HG03565 (cell line): ENCODE results near the gene LAMA3.

ENCODE experiments used
- ATAC-seq: cut with Tn5 transposase; IDR thresholded peaks from one replicate; pipeline ENCODE4 v1.9.1; 2021; ENCODE audit warnings: mild to moderate bottlenecking, moderate library complexity; ENCODE audit not compliant: unreplicated experiment

The LAMA3 gene, protein sequence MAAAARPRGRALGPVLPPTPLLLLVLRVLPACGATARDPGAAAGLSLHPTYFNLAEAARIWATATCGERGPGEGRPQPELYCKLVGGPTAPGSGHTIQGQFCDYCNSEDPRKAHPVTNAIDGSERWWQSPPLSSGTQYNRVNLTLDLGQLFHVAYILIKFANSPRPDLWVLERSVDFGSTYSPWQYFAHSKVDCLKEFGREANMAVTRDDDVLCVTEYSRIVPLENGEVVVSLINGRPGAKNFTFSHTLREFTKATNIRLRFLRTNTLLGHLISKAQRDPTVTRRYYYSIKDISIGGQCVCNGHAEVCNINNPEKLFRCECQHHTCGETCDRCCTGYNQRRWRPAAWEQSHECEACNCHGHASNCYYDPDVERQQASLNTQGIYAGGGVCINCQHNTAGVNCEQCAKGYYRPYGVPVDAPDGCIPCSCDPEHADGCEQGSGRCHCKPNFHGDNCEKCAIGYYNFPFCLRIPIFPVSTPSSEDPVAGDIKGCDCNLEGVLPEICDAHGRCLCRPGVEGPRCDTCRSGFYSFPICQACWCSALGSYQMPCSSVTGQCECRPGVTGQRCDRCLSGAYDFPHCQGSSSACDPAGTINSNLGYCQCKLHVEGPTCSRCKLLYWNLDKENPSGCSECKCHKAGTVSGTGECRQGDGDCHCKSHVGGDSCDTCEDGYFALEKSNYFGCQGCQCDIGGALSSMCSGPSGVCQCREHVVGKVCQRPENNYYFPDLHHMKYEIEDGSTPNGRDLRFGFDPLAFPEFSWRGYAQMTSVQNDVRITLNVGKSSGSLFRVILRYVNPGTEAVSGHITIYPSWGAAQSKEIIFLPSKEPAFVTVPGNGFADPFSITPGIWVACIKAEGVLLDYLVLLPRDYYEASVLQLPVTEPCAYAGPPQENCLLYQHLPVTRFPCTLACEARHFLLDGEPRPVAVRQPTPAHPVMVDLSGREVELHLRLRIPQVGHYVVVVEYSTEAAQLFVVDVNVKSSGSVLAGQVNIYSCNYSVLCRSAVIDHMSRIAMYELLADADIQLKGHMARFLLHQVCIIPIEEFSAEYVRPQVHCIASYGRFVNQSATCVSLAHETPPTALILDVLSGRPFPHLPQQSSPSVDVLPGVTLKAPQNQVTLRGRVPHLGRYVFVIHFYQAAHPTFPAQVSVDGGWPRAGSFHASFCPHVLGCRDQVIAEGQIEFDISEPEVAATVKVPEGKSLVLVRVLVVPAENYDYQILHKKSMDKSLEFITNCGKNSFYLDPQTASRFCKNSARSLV (N-terminal part only)

DNA sequence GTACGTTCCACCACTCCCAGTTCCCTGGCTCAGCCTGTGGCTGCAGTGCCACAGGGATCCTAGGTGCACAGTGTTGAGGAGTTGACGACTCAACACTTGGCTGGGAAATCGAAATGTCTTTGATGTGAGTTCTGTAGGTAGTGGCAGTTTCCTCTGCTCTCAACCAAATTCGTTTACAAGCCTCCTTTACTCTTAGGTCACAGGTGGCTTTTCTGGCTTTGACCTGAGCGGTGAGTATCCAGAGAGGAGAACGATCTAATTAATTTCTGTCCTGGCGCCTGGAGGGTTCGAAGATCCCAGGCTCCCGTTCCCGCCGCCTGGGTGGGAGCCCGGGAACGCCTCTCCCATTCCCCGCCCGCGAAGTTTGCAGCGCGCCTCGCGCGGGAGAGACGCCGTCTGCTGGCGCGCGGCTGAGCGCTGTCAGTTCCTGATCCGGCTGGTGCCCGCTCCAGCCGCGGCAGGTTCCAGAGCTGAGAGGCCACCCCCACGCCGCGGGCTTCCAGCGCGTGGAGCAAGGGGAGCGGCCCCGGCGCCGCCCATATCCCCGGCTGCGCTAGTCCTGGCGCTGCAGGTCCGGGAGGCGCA, at the start of gene LAMA3:
Gene LAMA3, plus strand, starts transcription at position 423 of the 585 bp plus-strand sequence. CDS start 231 bp downstream, outside the sequence.
- ATAC-seq, result no peak

DNA sequence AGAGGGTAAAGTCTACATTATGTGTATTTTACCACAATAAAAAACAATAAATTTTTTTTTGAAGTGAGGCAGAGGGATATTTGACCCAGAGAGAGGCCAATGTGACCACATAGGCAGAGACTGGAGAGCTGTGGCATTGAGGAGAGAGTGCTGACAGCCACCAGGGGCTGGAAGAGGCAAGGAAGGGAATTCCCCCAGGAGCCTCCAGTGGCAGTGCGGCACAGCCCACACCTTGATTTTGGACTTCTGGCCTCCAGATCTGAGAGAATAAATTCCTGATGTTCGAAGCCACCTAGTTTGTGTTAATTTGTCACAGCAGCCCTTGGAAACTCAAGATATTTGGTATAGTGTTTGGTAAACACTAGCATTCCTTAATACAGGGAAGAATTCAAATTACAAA, 49.2 kb upstream of the LAMA3 start:
- ATAC-seq, result no peak

DNA sequence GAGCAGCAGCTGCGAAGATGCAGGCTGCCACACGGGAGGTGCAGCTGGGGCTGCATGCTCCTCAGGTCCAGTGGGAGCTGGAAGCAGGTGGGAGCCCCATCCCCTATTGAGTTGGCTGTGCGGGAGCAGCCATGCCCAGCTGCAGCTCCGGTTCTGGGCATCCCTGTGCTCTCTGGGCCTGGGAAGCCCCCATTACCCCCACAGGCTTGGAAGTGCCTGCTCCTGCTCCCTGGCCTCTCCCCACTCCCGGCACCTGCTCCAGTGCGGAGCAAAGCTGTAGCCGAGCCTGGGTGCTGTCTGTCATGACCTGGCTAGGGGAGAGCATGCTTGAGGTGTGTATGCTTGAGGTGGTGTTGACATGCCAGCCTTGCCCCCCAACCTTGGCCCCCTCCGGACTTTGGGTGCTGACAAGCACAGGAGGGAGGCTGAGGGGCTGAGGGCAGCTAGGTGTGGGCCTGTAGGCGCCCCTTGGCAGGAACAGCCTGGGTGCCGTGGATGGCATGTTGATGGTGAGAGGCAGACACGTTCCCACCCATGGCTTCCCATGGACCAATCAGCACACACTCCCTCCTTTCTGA, 48.0 kb upstream of the LAMA3 start:
- no peak for ATAC-seq

DNA sequence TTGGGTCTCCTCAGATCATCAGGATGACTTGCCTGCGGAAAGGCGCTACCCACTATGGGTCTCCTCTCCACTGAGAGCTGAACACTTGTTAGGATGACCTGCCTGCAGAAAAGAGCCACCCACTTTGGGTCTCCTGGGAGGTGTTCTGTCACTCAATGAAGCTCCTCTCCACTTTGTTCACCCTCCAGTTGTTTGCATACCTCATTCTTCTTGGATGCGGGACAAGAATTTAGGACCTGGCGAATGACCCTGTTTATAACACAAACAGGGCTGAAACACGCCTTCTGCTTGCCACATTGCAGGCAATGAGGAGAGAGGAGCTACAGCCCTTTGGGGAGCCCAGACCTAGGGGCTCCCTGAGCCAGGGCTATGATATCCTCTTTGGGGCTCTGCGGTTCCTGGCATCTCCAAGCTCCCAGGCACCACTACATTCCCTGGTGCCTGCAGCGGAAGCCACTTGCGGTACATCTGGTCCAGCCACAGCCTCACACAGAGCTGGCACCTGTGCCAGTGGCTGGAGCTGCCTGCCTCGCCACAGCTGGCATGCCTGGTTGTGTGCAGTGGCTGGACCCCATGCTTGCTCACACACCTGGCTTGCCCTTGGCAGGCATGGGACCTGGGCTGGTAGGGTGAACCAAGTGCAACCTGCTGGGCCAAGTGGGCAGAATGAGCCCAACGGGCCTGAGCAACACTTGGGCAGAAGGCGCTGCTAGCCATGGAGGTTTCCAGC, 47.2 kb upstream of the LAMA3 start:
- ATAC-seq, result no peak

DNA sequence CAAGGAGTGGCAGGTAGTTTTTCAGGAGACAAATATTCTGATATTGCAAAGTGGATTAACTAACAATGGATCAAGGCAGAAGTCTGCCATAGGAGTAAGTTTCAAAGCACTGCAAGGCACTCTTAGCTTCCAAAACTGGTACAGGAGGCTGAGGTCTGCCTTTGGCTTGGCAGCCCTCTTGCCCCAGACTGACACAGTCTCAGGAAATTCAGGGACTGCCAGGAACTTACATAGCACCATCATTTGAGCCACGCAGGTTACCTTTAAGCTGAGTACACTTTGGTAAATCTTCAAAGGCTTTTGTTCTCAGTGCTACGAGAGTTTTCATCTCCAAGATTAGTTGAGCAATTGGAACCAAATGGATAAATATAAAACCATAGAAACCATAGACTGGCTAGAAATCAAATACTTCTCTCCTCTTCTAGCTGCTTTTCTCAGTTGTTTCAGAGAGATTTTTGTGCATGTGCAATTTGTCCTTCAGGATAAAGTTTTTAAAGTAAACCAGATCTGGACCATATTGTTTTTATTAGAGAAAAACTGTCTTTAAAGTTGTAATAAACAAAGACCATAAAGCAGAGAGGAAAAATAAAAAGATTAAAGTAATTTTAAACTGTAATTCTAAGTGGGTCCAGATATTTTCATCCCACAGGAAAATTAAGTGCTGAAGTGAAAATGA, 45.3 kb upstream of the LAMA3 start:
- no peak for ATAC-seq

DNA sequence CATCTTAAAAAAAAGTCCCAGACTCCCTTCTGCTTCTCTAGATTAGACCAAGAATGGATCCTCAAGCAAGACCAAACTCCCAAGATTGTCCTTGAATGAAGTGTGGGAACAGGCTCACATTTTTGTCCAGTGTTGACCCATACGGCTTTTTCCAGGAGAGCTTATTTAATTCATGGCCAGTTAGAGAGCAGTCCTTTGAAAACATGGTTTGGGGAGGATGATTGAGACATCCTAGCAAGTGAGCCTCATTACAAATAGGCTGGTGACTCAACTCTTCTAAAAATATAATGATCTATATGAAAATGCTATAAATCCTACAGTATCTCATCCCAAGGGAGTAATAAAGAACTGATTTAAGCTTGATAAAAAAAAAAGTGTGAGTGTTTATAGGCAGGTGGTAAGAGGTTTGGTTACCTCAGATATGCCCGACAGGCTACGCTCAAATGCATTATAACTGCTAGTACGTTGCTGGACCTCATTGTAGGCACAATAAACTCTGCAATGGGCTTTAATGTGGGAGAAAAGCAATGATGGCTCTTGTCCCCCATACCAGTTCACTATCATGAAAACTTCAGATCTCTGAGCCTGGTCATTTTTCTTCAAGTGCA, 43.6 kb upstream of the LAMA3 start:
- ATAC-seq, result no peak

DNA sequence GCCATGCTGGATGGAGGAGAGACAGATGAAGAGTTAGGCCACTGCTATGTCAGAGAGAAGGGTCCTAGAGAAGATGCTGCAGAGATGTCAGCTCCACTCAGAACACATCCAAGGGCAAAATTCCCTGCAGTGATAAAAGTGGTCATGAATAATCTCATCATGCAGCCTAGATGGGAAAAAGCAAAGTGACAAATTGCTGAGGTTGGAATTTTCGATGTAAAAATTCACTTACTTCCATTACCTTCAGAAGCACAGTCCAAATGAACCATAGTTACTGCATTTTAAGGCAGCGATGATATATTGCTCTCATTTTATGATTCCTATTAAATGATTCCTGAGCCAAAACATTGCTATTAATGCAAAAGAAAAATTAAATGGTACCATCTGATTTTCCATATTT, 43.0 kb upstream of the LAMA3 start:
- ATAC-seq, result no peak

DNA sequence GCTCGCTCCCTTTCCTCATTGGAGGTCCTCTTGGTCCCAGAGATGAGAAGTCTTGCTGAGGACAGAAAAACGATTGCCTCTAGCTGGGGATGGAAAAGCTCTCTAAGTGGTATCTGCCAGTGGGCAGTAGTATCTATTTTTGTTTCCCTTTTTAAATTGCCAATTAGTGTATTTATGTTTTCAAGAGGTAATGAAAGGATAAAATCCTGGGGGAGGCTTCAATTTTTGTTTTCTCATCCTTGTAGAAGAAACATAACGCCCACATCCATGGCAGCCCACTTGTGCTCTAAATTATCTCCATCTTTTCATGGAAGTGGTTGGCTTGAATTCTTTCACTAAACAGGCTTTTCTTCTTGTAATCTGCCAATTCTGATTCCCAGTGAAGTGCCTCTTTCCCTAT, 40.8 kb upstream of the LAMA3 start:
- no peak for ATAC-seq

DNA sequence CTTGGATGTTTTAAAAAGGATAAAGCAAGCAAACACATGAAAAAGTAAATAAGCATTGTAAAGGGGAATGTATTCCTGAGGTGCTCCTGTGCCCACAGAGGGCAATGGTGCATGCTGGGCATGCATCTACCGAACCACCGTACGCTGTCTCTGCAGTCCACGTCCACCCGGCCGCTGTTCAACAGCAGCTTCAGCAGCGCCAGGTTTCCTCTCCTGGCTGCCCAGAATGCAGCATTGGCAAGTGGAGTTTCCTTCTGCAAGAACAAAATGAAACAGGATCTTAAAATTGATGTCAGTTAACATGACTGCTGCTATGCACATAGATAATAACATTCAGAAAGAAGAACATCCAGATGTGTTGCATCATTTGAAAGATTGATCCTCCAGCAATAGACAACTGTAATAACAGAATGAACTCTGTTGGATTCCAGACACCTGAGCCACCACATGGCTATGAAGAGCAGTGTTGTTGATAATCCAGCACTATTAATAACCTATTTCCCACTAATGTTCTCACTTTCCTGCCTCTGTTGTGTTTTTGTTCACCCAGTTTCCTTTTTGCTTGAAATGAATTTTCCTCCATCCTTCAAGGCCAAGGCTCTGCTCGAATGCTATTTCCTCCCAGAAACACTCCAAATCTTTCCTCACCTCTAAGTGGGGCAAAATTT, 40.2 kb upstream of the LAMA3 start:
- no peak for ATAC-seq

DNA sequence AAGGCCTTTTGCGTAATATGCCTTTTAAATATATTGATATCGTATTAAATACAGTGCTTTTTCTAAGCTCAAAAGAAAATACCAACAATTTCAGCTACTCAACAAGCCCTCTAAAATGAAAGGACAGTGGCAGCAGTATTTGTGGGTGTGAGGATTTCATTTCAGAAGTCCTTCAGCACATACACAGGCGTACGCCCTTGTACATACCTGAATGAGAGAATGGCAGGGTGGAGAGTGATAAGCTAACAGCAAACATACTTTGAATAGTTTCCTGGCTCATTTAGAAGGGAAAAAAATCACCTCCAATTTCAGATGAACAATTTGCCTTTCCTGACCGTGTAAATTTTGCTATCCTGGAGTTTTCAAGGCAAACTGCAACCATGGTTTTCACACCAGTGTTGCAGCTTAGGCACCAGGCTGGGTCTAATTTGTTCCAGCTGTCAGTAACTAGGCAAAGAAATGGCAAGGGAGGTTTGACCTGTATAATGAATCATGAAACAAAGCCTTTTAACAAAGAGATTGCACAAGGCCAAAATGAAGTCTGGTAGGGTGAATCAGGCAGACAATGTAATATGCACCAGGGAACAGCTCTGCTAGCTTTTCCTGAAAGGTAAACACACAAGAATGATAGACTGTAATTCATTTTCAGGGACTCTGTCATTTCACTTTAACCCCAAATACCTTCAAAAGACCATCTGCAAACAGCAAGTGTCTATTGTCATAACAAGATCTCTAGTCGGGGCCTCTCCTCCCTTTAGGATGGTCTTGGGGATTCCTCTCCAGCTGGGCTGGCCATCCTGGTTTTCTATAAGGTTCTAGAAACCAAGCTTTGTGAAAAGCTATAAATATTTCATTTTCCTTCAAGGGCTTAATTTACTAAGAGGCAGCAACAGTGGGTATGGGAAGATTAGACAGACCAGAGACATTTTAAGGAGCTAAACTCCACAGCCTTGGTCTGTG, 38.0 kb upstream of the LAMA3 start:
- ATAC-seq, result no peak

DNA sequence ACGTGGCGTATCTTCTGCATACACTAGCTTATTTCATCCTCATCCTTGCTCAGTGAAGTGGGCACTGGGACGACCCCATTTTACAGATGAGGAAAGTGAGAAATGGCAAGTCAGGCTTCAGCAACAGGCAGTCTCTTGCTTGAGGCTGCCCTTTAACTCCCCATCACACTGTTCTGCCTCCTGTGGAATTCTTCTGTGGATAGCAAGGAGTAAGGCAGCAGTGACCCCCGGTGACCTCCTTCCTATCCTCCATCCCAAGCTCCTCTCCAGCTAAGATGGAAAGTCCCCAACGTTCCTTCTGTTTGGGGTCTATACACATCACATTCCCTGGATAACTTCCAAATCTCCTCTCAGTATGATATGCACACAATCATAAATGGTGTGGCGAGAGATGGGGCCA, 37.0 kb upstream of the LAMA3 start:
- ATAC-seq, result no peak

DNA sequence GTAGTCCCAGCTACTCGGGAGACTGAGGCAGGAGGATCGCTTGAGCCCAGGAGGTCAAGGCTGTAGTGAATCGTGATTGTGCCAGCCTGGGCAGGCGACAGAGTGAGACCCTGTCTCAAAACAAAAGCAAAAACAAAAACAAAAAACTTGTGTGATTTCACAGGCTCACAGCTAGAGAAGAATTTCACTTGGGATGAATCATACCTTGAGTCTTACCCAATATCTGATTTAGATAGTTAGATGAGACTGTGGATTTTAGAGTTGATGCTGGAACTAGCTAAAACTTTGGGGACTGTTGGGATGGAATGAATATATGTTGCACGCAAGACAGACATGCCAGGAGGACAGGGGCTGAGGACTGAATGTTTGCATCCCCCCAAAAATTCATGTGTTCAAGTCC, 31.0 kb upstream of the LAMA3 start:
- no peak for ATAC-seq

DNA sequence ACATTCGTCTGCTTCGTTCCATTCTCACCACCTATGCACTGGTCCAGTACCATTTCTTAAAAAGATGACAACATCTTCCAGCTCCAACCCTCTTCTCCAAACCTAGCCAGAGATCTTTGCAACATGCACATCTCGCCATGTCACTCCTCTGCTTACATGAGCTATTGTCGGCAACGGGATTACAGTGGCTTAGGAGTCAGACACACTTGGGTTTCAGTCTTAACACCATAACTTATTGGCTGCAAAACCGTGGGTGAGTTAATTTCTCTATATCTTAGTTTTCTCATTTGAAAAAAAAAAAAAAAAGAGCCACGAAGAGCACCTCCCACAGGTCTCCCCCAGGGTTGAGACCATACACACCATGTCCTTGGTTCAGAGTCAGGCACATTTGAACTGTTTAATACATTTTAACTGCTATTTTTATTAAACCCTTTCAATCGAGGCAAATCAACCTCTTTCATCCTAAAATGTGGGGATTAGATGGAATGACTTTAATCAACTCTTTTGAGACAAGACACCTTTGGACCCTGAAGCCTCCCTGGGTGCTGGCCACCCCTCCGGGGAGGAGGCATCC, 27.4 kb upstream of the LAMA3 start:
- ATAC-seq, result no peak

DNA sequence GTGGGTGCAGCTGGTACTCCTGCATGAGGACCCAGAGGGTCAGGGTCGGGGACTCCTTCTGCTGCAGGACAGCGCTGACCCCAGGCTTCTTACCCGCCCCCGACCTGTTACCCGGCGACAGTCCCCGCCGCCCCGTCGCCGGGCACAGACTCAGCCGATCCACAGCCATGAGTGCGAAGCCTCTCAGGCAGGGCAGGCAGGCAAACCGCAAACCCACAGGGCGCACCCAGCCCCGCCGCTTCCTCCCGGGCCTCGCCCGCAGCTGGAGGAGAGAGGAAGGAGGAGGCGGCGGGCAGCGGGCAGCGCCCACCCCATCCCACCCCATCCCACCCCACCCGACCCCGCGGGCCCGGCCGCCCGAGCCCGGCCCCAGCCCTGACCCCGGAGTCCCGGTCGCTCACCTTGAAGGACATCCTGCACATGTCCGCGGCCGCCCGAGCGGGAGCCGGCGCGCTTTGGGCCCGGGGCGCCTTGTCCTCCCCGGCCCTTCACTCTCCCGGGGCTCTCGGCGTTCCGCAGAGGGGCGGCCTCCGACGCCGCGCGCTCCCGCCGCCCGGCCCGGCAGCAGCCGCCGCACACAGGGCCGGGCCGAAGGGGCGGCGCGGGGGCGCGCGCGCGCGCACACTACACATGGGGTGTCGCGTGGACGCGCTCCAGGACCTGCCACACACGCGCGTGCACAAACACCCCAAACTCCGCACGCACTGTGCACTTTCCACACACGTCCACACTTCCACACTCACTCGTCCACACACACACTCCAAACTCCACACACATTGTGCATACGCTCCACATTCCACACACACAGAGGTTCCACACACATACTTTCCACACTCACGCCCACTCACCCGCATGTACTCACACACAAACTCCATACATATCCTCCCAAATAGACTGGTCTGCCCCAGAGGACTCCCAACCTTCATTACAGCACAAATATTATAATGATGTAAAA, 26.7 kb upstream of the LAMA3 start, which contains the start of gene ANKRD29:
Gene ANKRD29, minus strand, starts transcription at position 603 of the 955 bp plus-strand sequence. Its CDS starts 181 bp downstream, at position 422.
- ATAC-seq, result no peak

DNA sequence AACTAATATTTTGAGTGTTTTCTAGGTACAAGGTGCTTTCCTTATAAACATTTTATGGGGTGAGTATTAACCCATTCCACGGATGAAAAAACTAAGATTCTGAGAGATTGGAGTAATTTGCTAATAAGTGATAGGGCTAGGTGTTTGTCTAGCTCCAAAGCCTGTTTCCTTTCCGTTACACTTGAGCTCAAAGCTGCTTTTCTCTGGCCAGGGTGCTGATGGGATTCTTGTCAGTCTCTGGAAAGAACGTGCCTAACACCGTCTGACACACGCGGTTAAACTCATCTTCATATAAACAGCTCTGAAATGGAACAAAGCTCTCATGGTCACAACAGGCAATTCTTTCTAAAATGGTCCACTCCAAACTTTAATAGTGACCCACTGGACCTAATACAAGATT, 24.6 kb upstream of the LAMA3 start:
- no peak for ATAC-seq

DNA sequence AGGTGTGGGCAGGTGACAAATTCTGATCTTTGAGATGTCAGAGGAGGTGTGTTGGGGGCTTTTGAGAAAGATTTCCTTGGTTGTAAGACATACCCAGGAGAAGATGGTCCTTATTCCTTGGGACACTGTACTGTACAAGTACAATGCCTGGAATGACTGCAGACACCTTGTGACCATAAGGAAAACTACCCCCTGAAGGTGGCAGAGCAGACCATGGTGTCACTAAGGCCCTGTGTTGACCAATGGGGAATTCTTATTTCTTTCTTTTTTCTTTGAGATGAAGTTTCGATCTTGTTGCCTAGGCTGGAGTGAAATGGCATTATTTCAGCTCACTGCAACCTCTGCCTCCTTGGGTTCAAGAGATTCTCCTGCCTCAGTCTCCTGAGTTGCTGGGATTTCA, 22.1 kb upstream of the LAMA3 start:
- ATAC-seq, result no peak
